ENCODE data around the gene AOPEP.

DNA sequence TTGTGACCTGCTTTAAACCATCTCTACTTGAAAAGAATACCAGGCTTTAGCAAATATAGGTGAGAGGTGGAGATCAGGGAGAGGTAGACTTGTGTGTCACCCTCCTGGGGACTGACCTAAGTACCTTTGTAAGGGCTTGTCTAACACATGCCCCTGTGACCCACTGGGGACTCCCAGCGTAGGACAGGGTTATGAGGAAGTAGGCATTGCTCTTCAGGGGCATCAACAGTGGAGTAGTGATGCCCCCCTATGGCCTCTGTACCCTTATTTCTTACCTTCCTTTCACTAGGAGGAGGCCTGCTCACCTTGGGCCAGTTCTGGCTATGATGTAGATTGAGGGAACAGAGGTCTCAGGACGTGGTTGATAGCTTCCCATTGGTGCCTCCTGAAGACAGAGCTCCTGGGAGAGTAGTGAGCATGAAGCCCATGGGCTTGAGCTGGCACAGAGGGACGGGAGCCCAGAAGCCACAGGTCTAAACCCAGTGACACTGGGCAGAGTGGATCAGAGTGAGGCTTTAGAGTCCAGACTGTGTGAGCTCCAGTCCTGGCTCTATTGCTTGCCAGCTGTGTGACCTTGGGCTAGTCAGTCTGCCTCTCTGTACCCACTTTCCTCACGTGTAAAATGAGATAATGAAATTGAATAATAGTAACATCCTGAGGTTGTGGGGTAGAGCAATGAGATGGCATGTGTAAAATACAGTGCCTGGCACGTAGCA is 191.7 kb downstream of the AOPEP start:
- TF ChIP-seq, protein P1, sequence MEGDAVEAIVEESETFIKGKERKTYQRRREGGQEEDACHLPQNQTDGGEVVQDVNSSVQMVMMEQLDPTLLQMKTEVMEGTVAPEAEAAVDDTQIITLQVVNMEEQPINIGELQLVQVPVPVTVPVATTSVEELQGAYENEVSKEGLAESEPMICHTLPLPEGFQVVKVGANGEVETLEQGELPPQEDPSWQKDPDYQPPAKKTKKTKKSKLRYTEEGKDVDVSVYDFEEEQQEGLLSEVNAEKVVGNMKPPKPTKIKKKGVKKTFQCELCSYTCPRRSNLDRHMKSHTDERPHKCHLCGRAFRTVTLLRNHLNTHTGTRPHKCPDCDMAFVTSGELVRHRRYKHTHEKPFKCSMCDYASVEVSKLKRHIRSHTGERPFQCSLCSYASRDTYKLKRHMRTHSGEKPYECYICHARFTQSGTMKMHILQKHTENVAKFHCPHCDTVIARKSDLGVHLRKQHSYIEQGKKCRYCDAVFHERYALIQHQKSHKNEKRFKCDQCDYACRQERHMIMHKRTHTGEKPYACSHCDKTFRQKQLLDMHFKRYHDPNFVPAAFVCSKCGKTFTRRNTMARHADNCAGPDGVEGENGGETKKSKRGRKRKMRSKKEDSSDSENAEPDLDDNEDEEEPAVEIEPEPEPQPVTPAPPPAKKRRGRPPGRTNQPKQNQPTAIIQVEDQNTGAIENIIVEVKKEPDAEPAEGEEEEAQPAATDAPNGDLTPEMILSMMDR (IDR thresholded peaks at IDR 0.05; ENCODE audit: low read length), result peak; percentile 84
- TF ChIP-seq EZH2 (IDR thresholded peaks at IDR 0.05; ENCODE audit: borderline replicate concordance, low read length), result no peak

All from OCI-LY1 (cell line).